Mucosa of descending colon (tissue), 3 donors: ENCODE measurements around the gene FBLN2. TPM values are rescaled to one million over a fixed set of nuclear protein-coding genes. Genes with fewer than 3 reads are reported as not detected.

Experiments
- ATAC-seq: fragments of 200-7000 bp; cut with Tn5 transposase; one replicate; pipeline ENCODE4 v1.9.1; 2020; ENCODE audit warnings: mild to moderate bottlenecking, moderate library complexity
- DNase-seq, 3 donors: peaks; one replicate each; pipeline ENCODE4 v3.0.0-alpha.2; 2020
- H3K36me3 ChIP-seq: fragments of 200-600 bp; one replicate; pipeline ENCODE4 v1.8.0; 2021; ENCODE audit warnings: low read depth, mild to moderate bottlenecking
- H3K4me1 ChIP-seq: fragments of 200-600 bp; one replicate; pipeline ENCODE4 v1.8.0; 2021; ENCODE audit warnings: low read depth, mild to moderate bottlenecking
- H3K4me3 ChIP-seq: fragments of 200-600 bp; one replicate; pipeline ENCODE4 v1.8.0; 2021; ENCODE audit warnings: mild to moderate bottlenecking
- H3K9me3 ChIP-seq: fragments of 200-600 bp; one replicate; pipeline ENCODE4 v1.8.0; 2021; ENCODE audit warnings: mild to moderate bottlenecking
- CTCF ChIP-seq: fragments of 200-600 bp; IDR thresholded peaks from one replicate; pipeline ENCODE4 v1.8.0; 2022; ENCODE audit warnings: antibody characterized with exemption, mild to moderate bottlenecking
- intact Hi-C, 2 donors: fragments of 100-400 bp; cut with DNase I in 1 of 2; cut with micrococcal nuclease in 1 of 2; formaldehyde crosslinking; loops; one replicate each; pipeline versions ENCODE4 v1.11.0 to v1.11.1; 2022; cut with DNase I, micrococcal nuclease
- total RNA-seq, 3 donors: library from RNA; stranded (reverse); fragmentation: NEBNext Ultra II Directional in 2 of 3; extraction: Animal tissue kit (Norgen Biotek cat#: 25700) in 2 of 3; gene quantifications; one replicate each; pipeline versions ENCODE4 v1.2.1 to v1.2.4, GENCODE V29; 2021 to 2023
- donor health status: DM: no; HTN: no; CAD: no; lungs with moderate emphysema.
- donor health status: DM: no; HTN: no; CAD: no.
- donor health status: DM: no; HTN: yes; CAD: no.

FBLN2 gene
- total RNA-seq, 3 donors from 2014 or later = 10.2 to 48.9 (median 30.5) TPM

GRCh38 chr3:13594991-13595421, 46.1 kb downstream of the FBLN2 start:
- DNase-seq = no peak
- no peak for ATAC-seq
- intact Hi-C loops = no loop called here
- H3K9me3 ChIP-seq = no peaks in the 10 kb centered on the region
- H3K36me3 ChIP-seq = no peaks in the 10 kb centered on the region
- TF ChIP-seq CTCF = no peak
- no peaks in the 10 kb centered on the region for H3K4me1 ChIP-seq
- H3K4me3 ChIP-seq = no peak overlapping the region

GRCh38 chr3:13595485-13595884, 46.6 kb downstream of the FBLN2 start:
- Histone ChIP-seq H3K9me3 (no peaks in the 10 kb centered on the region), H3K4me3 (no peak overlapping the region), H3K36me3 (no peaks in the 10 kb centered on the region), H3K4me1 (no peaks in the 10 kb centered on the region)
- TF ChIP-seq CTCF = no peak
- ATAC-seq (no peak), DNase-seq (no peak)
- intact Hi-C loops = no loop called here

- no peak for DNase-seq
- Histone ChIP-seq H3K4me3 (no peak overlapping the region), H3K9me3 (no peaks in the 10 kb centered on the region), H3K4me1 (no peaks in the 10 kb centered on the region), H3K36me3 (no peaks in the 10 kb centered on the region)
- intact Hi-C loops = no loop called here
- no peak for ATAC-seq
- TF ChIP-seq CTCF = no peak
Measured at GRCh38 chr3:13596426-13597205, 47.7 kb downstream of the FBLN2 start.

- intact Hi-C loops = no loop called here
- no peak for TF ChIP-seq CTCF
- Histone ChIP-seq H3K4me3 (no peak overlapping the region), H3K36me3 (no peaks in the 10 kb centered on the region), H3K4me1 (no peaks in the 10 kb centered on the region), H3K9me3 (no peaks in the 10 kb centered on the region)
- ATAC-seq (no peak), DNase-seq (no peak)
Measured at GRCh38 chr3:13597661-13598060, 48.7 kb downstream of the FBLN2 start.

GRCh38 chr3:13598201-13598600, 49.3 kb downstream of the FBLN2 start:
- Histone ChIP-seq H3K9me3 (no peaks in the 10 kb centered on the region), H3K4me3 (no peak overlapping the region), H3K4me1 (no peaks in the 10 kb centered on the region), H3K36me3 (no peaks in the 10 kb centered on the region)
- ATAC-seq (no peak), DNase-seq (no peak)
- TF ChIP-seq CTCF = no peak
- intact Hi-C loops = no loop called here
